AG04449 (cell line): Measurements from ENCODE around the gene RCBTB2.

Experiments used
- CTCF ChIA-PET: fragments of 350-600 bp; formaldehyde crosslinking; extraction: SDS; loops from one replicate; lab custom pipeline; 2021; ENCODE audit warnings: antibody characterized with exemption; lab: Yijun Ruan, JAX
- POLR2A ChIA-PET: fragments of 400-600, 350-600 bp; formaldehyde crosslinking; extraction: SDS; loops from one replicate; lab custom pipeline; 2020; ENCODE audit warnings: antibody characterized with exemption, inconsistent platforms; lab: Yijun Ruan, JAX
- DNase-seq: peaks from one replicate; pipeline ENCODE4 v3.0.0-alpha.2; 2010; ENCODE audit warnings: low read depth, low spot score
- H3K4me3 ChIP-seq: 2 replicates; pipeline ENCODE4 v1.5.1; 2011; ENCODE audit warnings: low read depth, mild to moderate bottlenecking, control low read depth, low read length
- CTCF ChIP-seq: IDR thresholded peaks from one replicate; pipeline ENCODE4 v1.5.1; 2011; ENCODE audit warnings: mild to moderate bottlenecking, moderate library complexity, low read length, control low read depth, inconsistent platforms; ENCODE audit not compliant: insufficient read depth; ENCODE audit errors: missing control alignments

RCBTB2 gene

GRCh38 chr13:48528720-48529119, 4.2 kb downstream of the RCBTB2 start:
- H3K4me3 ChIP-seq = no peak overlapping the region
- CTCF ChIA-PET = interaction anchor here (1.3 kb wide), 1 partner anchor 51 kb away, joined by 5 read pairs; no protein-coding TSS in a partner anchor
- no peak for TF ChIP-seq CTCF
- no peak for DNase-seq
- POLR2A ChIA-PET = no interaction called here

- CTCF ChIA-PET = no interaction called here
- no peak overlapping the region for H3K4me3 ChIP-seq
- TF ChIP-seq CTCF = no peak
- POLR2A ChIA-PET = no interaction called here
- DNase-seq = no peak
Observed at GRCh38 chr13:48527955-48528354, 4.9 kb downstream of the RCBTB2 start.

DNA sequence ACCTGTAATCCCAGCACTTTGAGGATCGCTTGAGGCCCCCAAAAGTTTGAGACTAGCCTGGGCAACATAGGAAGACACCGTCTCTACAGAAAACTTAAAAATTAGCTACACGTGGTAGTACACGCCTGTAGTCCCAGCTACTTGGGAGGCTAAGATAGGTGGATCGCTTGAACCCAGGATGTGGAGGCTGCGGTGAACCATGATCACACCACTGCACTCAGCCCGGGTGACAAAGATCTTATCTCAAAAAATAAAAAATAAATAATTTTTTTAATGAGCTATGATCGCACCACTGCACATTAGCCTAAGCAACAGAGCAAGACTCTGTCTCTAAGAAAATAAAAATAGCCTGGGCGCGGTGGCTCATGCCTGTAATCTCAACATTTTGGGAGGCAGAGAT, 6.6 kb downstream of the RCBTB2 start:
- TF ChIP-seq CTCF = no peak
- CTCF ChIA-PET = no interaction called here
- POLR2A ChIA-PET = no interaction called here
- no peak overlapping the region for H3K4me3 ChIP-seq
- DNase-seq = no peak

- TF ChIP-seq CTCF = no peak
- no peak for DNase-seq
- CTCF ChIA-PET = interaction anchor here (0.7 to 1.4 kb wide), 2 partner anchors 16 to 62 kb away, joined by 3 read pairs; no protein-coding TSS in a partner anchor
- H3K4me3 ChIP-seq = no peak overlapping the region
- POLR2A ChIA-PET = no interaction called here
Observed at GRCh38 chr13:48518083-48518482, 14.8 kb downstream of the RCBTB2 start.

DNA sequence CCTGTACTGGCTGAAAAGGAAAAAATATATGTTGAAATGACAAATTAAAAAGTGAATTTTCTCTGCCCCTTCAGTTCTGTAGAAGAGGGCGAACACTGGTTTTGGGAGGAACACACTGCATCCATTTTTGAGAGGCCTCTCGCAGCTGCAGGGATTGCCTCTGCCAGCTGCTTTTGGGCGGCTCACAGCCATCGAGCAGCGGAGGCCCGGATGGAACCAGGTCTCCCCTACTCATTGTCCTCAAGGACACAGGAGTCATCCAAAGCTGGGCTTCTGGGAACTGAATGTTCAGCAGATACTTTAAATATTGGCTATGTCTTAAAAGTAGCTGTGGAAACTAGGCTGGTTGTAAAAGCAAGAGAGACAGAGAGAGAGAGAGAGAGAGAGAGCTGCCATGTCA, 17.1 kb downstream of the RCBTB2 start:
- ChIA-PET POLR2A (no interaction called here), CTCF (no interaction called here)
- no peak for TF ChIP-seq CTCF
- DNase-seq = no peak
- H3K4me3 ChIP-seq = no peak overlapping the region

- no peak for DNase-seq
- CTCF ChIA-PET = no interaction called here
- H3K4me3 ChIP-seq = no peak overlapping the region
- no peak for TF ChIP-seq CTCF
- POLR2A ChIA-PET = no interaction called here
Observed at GRCh38 chr13:48514793-48515192, 18.1 kb downstream of the RCBTB2 start.
